Kidney (tissue), 14 donors: ENCODE results near the gene SLC25A53. TPM values are rescaled to one million over a fixed set of nuclear protein-coding genes. Genes with fewer than 3 reads are reported as not detected.

Experiments used
- DNase-seq, 5 donors: peaks; one replicate each; pipeline ENCODE4 v3.0.0-alpha.2; 2013 to 2020
- FAIRE-seq: peaks from 2 replicates; lab custom pipeline; 2012; peaks lifted over from hg19 to GRCh38; lab: Jason Lieb, UNC
- H3K27ac ChIP-seq, 2 donors: one replicate each; pipeline ENCODE4 v1.7.0; 2013; ENCODE audit warnings: low read depth in 2 of 2, low read length in 2 of 2, inconsistent platforms in 1 of 2
- H3K27me3 ChIP-seq: one replicate; pipeline ENCODE4 v1.7.1; 2013; ENCODE audit warnings: low read length, inconsistent platforms; ENCODE audit not compliant: control insufficient read depth, insufficient read depth
- H3K36me3 ChIP-seq, 3 donors: one replicate each; pipeline versions ENCODE4 v1.7.0 to v1.7.1; 2013; ENCODE audit warnings: low read length in 3 of 3, control low read depth in 1 of 3, inconsistent platforms in 1 of 3; ENCODE audit not compliant: insufficient read depth in 3 of 3, control insufficient read depth in 2 of 3
- H3K4me1 ChIP-seq, 3 donors: one replicate each; pipeline versions ENCODE4 v1.7.0 to v1.7.1; 2013; ENCODE audit warnings: low read length in 3 of 3, inconsistent platforms in 1 of 3, low read depth in 1 of 3; ENCODE audit not compliant: control insufficient read depth in 2 of 3, insufficient read depth in 2 of 3
- H3K4me3 ChIP-seq, 3 donors: one replicate each; pipeline versions ENCODE4 v1.7.0 to v1.8.1; 2013; ENCODE audit warnings: low read length in 3 of 3, control low read depth in 1 of 3, inconsistent platforms in 1 of 3
- H3K9ac ChIP-seq, 3 donors: one replicate each; pipeline versions ENCODE4 v1.7.0 to v1.7.1; 2013; ENCODE audit warnings: low read length in 3 of 3, control low read depth in 1 of 3, inconsistent platforms in 1 of 3
- H3K9me3 ChIP-seq, 3 donors: one replicate each; pipeline versions ENCODE4 v1.7.0 to v1.7.1; 2013; ENCODE audit warnings: low read length in 3 of 3, control low read depth in 1 of 3, inconsistent platforms in 1 of 3; ENCODE audit not compliant: control insufficient read depth in 2 of 3, insufficient read depth in 1 of 3
- CTCF ChIP-seq: IDR thresholded peaks from 3 replicates; pipeline ENCODE4 v1.5.1; 2012; ENCODE audit warnings: mild to moderate bottlenecking, moderate library complexity, borderline replicate concordance; ENCODE audit not compliant: insufficient read depth; ENCODE audit errors: extremely low read depth
- intact Hi-C: fragments of 100-400 bp; cut with DNase I; formaldehyde crosslinking; loops from one replicate; pipeline ENCODE4 v1.11.1; 2022
- polyA plus RNA-seq: library from polyadenylated mRNA; stranded (reverse); fragments of 350-450 nt; fragmentation: Illumina TruSeq; extraction: RNeasy Lipid Tissue Mini Kit (QIAGEN cat#74804); gene quantifications from one replicate; pipeline ENCODE4 v1.2.3, GENCODE V29; 2014; ENCODE audit warnings: low read depth, low replicate concordance; ENCODE audit not compliant: insufficient read depth
- total RNA-seq: library from RNA; stranded (reverse); fragmentation: NEBNext Ultra II Directional; extraction: Animal tissue kit (Norgen Biotek cat#: 25700); gene quantifications from one replicate; pipeline ENCODE4 v1.2.1, GENCODE V29; 2021
- donor health status: control.
- donor health status: control.
- donor health status: control.
- donor health status: control.
- donor health status: control.
- donor health status: DM: yes; HTN: yes; CAD: no.
- donor health status: Normal renal cell carcinoma (clear cell type).

Gene SLC25A53
- total and polyA plus RNA-seq, 2 donors from 2014 or later: 5.0 to 12.1 TPM

- Histone ChIP-seq H3K9ac (no peak overlapping the region), H3K27ac (no peak overlapping the region), H3K36me3 (no peaks in the 10 kb centered on the region), H3K4me3 (no peak overlapping the region), H3K4me1 (no peaks in the 10 kb centered on the region), H3K9me3 (no peaks in the 10 kb centered on the region), H3K27me3 (no peaks in the 10 kb centered on the region)
- FAIRE-seq (no peak), DNase-seq (no peak)
- intact Hi-C loops: no loop called here
- no peak for TF ChIP-seq CTCF
These were observed 51.2 kb downstream of the SLC25A53 start for GRCh38 chrX:104105330-104106262.

- no peak overlapping the region for H3K4me3 ChIP-seq
- no peak for TF ChIP-seq CTCF
- no peaks in the 10 kb centered on the region for H3K27me3 ChIP-seq
- intact Hi-C loops: no loop called here
- FAIRE-seq (no peak), DNase-seq (no peak)
- H3K4me1 ChIP-seq: no peaks in the 10 kb centered on the region
- no peak overlapping the region for H3K9ac ChIP-seq
- H3K9me3 ChIP-seq: no peaks in the 10 kb centered on the region
- H3K27ac ChIP-seq: no peak overlapping the region
- H3K36me3 ChIP-seq: no peaks in the 10 kb centered on the region
These were observed 52.1 kb downstream of the SLC25A53 start for GRCh38 chrX:104104676-104105075.

GRCh38 chrX:104098919-104099318 lies 57.9 kb downstream of the SLC25A53 start:
- H3K27me3 ChIP-seq: no peaks in the 10 kb centered on the region
- no peak overlapping the region for H3K9ac ChIP-seq
- no peaks in the 10 kb centered on the region for H3K4me1 ChIP-seq
- intact Hi-C loops: no loop called here
- FAIRE-seq (no peak), DNase-seq (no peak)
- H3K4me3 ChIP-seq: no peak overlapping the region
- no peaks in the 10 kb centered on the region for H3K9me3 ChIP-seq
- no peak for TF ChIP-seq CTCF
- H3K27ac ChIP-seq: no peak overlapping the region
- H3K36me3 ChIP-seq: no peaks in the 10 kb centered on the region
